Measurements from ENCODE around the gene MAGOH. TPM values are rescaled to one million over a fixed set of nuclear protein-coding genes. Genes with fewer than 3 reads are reported as not detected.

The MAGOH gene
- total and polyA plus RNA-seq, 4 donors = 16.4 to 32.5 (median 26.5) TPM

DNA sequence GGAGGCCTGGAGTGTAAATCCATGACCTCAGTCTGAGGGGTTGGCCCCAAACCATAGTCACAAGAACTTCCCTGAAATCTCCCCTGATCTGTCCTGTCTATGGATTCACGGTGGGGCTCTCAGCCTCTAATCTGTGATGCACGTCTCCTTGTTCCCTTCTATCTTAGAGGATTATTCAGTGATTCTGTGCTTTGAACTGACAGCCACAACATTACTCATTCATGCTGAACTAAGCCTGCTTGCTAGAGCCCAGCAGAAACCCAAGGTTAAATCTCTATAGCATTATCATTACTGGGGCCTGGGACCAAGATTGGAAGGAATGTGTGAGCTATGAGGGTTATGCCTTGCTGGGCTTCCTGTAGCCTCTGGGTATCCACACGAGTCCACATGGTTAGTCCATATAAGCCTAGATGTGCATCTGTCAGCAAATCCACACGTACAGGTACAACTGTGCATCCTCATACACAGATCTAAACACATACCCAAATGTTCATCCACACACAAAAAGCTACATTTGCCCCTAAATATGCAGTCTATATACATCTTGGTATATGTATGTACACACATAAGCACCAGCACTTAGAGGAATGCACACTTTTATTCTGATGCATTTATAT, 22.4 kb upstream of the MAGOH start:
- Histone ChIP-seq H3K9ac (ENCODE audit: low read depth in 1 of 2, low read length in 2 of 2) (no peak overlapping the region), H3K9me3 (ENCODE audit: control insufficient read depth in 4 of 4, low read length in 3 of 4) (no peaks in the 10 kb centered on the region)
- 90% methylated on average over 4 of the region's 4 CpGs for WGBS

DNA sequence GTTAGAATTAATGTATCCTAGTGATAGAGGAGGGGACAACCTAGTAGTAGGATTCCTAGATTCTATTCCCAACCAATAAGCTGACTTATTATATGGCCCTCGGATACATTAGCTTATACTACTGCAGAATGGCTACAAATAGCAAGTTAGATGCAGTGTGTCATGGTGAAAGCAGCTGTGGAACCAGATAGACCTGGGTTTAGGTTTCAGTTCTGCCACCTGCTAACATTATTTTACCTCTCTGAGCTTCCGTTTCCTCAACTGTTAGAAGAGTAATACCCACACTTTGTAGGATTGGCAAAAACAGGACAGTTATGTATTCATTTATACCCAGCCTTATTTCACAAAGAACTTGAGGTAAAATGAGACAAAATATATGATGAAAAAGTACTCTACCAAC, 21.6 kb upstream of the MAGOH start:
- no peak for DNase-seq (ENCODE audit: low spot score)
- Histone ChIP-seq H3K4me1 (ENCODE audit: control insufficient read depth in 4 of 4, insufficient read depth in 4 of 4, low read length in 3 of 4) (no peaks in the 10 kb centered on the region), H3K27me3 (ENCODE audit: control insufficient read depth in 4 of 4, insufficient read depth in 4 of 4, low read length in 3 of 4) (peaks cover 0 to 2% (median 0%) of the 10 kb centered on the region in 4 donors), H3K9me3 (ENCODE audit: control insufficient read depth in 4 of 4, low read length in 3 of 4) (no peaks in the 10 kb centered on the region), H3K4me3 (ENCODE audit: low read depth in 1 of 3, low read length in 3 of 3) (no peak overlapping the region), H3K9ac (ENCODE audit: low read depth in 1 of 2, low read length in 2 of 2) (no peak overlapping the region), H3K36me3 (ENCODE audit: control insufficient read depth in 4 of 4, insufficient read depth in 3 of 4, low read depth in 1 of 4, low read length in 3 of 4) (no peaks in the 10 kb centered on the region), H3K27ac (ENCODE audit: low read depth in 1 of 2, low read length in 2 of 2) (no peak overlapping the region)
- no peak for TF ChIP-seq EGR1 (IDR thresholded peaks at IDR 0.05; ENCODE audit: low read depth in 2 of 2)
- TF ChIP-seq RAD21 (IDR thresholded peaks at IDR 0.05) = no peak
- TF ChIP-seq, protein P1, sequence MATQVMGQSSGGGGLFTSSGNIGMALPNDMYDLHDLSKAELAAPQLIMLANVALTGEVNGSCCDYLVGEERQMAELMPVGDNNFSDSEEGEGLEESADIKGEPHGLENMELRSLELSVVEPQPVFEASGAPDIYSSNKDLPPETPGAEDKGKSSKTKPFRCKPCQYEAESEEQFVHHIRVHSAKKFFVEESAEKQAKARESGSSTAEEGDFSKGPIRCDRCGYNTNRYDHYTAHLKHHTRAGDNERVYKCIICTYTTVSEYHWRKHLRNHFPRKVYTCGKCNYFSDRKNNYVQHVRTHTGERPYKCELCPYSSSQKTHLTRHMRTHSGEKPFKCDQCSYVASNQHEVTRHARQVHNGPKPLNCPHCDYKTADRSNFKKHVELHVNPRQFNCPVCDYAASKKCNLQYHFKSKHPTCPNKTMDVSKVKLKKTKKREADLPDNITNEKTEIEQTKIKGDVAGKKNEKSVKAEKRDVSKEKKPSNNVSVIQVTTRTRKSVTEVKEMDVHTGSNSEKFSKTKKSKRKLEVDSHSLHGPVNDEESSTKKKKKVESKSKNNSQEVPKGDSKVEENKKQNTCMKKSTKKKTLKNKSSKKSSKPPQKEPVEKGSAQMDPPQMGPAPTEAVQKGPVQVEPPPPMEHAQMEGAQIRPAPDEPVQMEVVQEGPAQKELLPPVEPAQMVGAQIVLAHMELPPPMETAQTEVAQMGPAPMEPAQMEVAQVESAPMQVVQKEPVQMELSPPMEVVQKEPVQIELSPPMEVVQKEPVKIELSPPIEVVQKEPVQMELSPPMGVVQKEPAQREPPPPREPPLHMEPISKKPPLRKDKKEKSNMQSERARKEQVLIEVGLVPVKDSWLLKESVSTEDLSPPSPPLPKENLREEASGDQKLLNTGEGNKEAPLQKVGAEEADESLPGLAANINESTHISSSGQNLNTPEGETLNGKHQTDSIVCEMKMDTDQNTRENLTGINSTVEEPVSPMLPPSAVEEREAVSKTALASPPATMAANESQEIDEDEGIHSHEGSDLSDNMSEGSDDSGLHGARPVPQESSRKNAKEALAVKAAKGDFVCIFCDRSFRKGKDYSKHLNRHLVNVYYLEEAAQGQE (IDR thresholded peaks at IDR 0.05) = no peak
- TF ChIP-seq RXRA (IDR thresholded peaks at IDR 0.05) = no peak
- no peak for TF ChIP-seq SP1 (IDR thresholded peaks at IDR 0.05)
- 93% methylated on average over 2 of the region's 2 CpGs for WGBS

More for the DNA sequence above, 22.4 kb upstream of the MAGOH start:
- no peak overlapping the region for H3K4me3 ChIP-seq (ENCODE audit: low read depth in 1 of 3, low read length in 3 of 3)
- H3K27me3 ChIP-seq (ENCODE audit: control insufficient read depth in 4 of 4, insufficient read depth in 4 of 4, low read length in 3 of 4) = peaks cover 0 to 2% (median 0%) of the 10 kb centered on the region in 4 donors
- no peak overlapping the region for H3K27ac ChIP-seq (ENCODE audit: low read depth in 1 of 2, low read length in 2 of 2)
- no peaks in the 10 kb centered on the region for H3K4me1 ChIP-seq (ENCODE audit: control insufficient read depth in 4 of 4, insufficient read depth in 4 of 4, low read length in 3 of 4)
- no peak for TF ChIP-seq SP1 (IDR thresholded peaks at IDR 0.05)
- no peak for TF ChIP-seq JUND (IDR thresholded peaks at IDR 0.05)
- no peak for TF ChIP-seq YY1 (IDR thresholded peaks at IDR 0.05)
- no peak for TF ChIP-seq EGR1 (IDR thresholded peaks at IDR 0.05; ENCODE audit: low read depth in 2 of 2)
- TF ChIP-seq TAF1 (conservative IDR thresholded peaks at IDR 0.05) = no peak
- TF ChIP-seq, protein P2, sequence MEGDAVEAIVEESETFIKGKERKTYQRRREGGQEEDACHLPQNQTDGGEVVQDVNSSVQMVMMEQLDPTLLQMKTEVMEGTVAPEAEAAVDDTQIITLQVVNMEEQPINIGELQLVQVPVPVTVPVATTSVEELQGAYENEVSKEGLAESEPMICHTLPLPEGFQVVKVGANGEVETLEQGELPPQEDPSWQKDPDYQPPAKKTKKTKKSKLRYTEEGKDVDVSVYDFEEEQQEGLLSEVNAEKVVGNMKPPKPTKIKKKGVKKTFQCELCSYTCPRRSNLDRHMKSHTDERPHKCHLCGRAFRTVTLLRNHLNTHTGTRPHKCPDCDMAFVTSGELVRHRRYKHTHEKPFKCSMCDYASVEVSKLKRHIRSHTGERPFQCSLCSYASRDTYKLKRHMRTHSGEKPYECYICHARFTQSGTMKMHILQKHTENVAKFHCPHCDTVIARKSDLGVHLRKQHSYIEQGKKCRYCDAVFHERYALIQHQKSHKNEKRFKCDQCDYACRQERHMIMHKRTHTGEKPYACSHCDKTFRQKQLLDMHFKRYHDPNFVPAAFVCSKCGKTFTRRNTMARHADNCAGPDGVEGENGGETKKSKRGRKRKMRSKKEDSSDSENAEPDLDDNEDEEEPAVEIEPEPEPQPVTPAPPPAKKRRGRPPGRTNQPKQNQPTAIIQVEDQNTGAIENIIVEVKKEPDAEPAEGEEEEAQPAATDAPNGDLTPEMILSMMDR (IDR thresholded peaks at IDR 0.05; ENCODE audit: low read depth, low read length, missing input control) = no peak
- no peak for TF ChIP-seq RXRA (IDR thresholded peaks at IDR 0.05)
- no peaks in the 10 kb centered on the region for H3K36me3 ChIP-seq (ENCODE audit: control insufficient read depth in 4 of 4, insufficient read depth in 3 of 4, low read depth in 1 of 4, low read length in 3 of 4)
- no peak for DNase-seq (ENCODE audit: low spot score)

DNA sequence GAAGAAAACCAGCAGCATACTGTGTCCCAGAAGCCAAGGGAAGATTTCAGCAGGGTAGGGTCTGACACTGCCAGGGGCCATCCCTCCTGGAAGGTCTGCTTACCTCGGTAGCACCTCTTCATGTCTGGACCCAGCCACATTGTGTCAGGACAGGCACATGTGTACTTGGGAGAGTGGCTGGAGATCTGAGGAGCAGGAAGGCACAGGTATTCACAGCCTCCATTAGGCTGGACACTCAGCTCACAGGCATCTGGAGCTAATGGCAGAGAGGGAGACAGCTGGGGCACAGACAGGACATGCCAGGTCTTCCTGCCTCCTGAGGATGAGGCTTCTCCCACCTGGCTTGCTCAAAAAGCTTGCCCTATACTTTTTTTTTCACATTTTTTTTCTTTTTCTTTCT, 19.9 kb upstream of the MAGOH start:
- no peaks in the 10 kb centered on the region for H3K4me1 ChIP-seq (ENCODE audit: control insufficient read depth in 4 of 4, insufficient read depth in 4 of 4, low read length in 3 of 4)
- H3K27ac ChIP-seq (ENCODE audit: low read depth in 1 of 2, low read length in 2 of 2) = no peak overlapping the region
- DNase-seq (ENCODE audit: low spot score) = no peak
- H3K4me3 ChIP-seq (ENCODE audit: low read depth in 1 of 3, low read length in 3 of 3) = no peak overlapping the region
- WGBS = 80% methylated on average over 1 of the region's 1 CpG
- no peak overlapping the region for H3K9ac ChIP-seq (ENCODE audit: low read depth in 1 of 2, low read length in 2 of 2)
- H3K36me3 ChIP-seq (ENCODE audit: control insufficient read depth in 4 of 4, insufficient read depth in 3 of 4, low read depth in 1 of 4, low read length in 3 of 4) = no peaks in the 10 kb centered on the region
- H3K27me3 ChIP-seq (ENCODE audit: control insufficient read depth in 4 of 4, insufficient read depth in 4 of 4, low read length in 3 of 4) = peaks cover 0 to 2% (median 0%) of the 10 kb centered on the region in 4 donors
- no peaks in the 10 kb centered on the region for H3K9me3 ChIP-seq (ENCODE audit: control insufficient read depth in 4 of 4, low read length in 3 of 4)
- TF ChIP-seq, protein P1 (IDR thresholded peaks at IDR 0.05) = no peak
- TF ChIP-seq HNF4G (IDR thresholded peaks at IDR 0.05) = no peak
- TF ChIP-seq, protein P2 (IDR thresholded peaks at IDR 0.05; ENCODE audit: low read depth, low read length, missing input control) = no peak
- TF ChIP-seq YY1 (IDR thresholded peaks at IDR 0.05) = no peak
- no peak for TF ChIP-seq JUND (IDR thresholded peaks at IDR 0.05)
- no peak for TF ChIP-seq SP1 (IDR thresholded peaks at IDR 0.05)
- no peak for TF ChIP-seq GABPA (IDR thresholded peaks at IDR 0.05 in 1 of 2, conservative IDR thresholded peaks at IDR 0.05 in 1 of 2)
- TF ChIP-seq, protein P3, sequence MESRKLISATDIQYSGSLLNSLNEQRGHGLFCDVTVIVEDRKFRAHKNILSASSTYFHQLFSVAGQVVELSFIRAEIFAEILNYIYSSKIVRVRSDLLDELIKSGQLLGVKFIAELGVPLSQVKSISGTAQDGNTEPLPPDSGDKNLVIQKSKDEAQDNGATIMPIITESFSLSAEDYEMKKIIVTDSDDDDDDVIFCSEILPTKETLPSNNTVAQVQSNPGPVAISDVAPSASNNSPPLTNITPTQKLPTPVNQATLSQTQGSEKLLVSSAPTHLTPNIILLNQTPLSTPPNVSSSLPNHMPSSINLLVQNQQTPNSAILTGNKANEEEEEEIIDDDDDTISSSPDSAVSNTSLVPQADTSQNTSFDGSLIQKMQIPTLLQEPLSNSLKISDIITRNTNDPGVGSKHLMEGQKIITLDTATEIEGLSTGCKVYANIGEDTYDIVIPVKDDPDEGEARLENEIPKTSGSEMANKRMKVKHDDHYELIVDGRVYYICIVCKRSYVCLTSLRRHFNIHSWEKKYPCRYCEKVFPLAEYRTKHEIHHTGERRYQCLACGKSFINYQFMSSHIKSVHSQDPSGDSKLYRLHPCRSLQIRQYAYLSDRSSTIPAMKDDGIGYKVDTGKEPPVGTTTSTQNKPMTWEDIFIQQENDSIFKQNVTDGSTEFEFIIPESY (IDR thresholded peaks at IDR 0.05) = no peak
- no peak for TF ChIP-seq RAD21 (IDR thresholded peaks at IDR 0.05)
